A673 (cell line): Measurements from ENCODE around the gene CDC42EP2. TPM values are rescaled to one million over a fixed set of nuclear protein-coding genes. Genes with fewer than 3 reads are reported as not detected.

Source experiments
- BruUV-seq: library from RNA; stranded (reverse); fragments of 400-500 nt; replicated peaks from 2 replicates; lab custom pipeline; 2021; lab: Mats Ljungman, UMichigan
- CTCF ChIA-PET: fragments of 300-600 bp; sonication (Branson Sonifier 250); formaldehyde crosslinking; loops from one replicate; lab custom pipeline; 2022; ENCODE audit warnings: antibody characterized with exemption; lab: Charles Lee
- POLR2A ChIA-PET: fragments of 300-600 bp; sonication (Branson Sonifier 250); formaldehyde crosslinking; loops from one replicate; lab custom pipeline; 2022; ENCODE audit warnings: antibody characterized with exemption; ENCODE audit not compliant: low non-redundant PET; lab: Charles Lee
- DNase-seq: peaks from one replicate; pipeline ENCODE4 v3.0.0-alpha.2; 2015; ENCODE audit warnings: low spot score
- H3K27ac ChIP-seq: fragments of 200-600 bp; sonication (generic); 2 replicates; pipeline ENCODE4 v1.5.1; 2016; ENCODE audit warnings: mixed run types, low read depth, mild to moderate bottlenecking, mixed read lengths, antibody characterized with exemption, low read length; ENCODE audit not compliant: poor library complexity, severe bottlenecking
- H3K27me3 ChIP-seq: fragments of 200-600 bp; sonication (generic); replicated peaks from 2 replicates; pipeline ENCODE4 v1.6.1; 2017; ENCODE audit warnings: mixed run types, low read depth, mild to moderate bottlenecking, mixed read lengths, antibody characterized with exemption, low read length; ENCODE audit not compliant: insufficient read depth, poor library complexity
- H3K36me3 ChIP-seq: fragments of 200-600 bp; sonication (generic); 2 replicates; pipeline ENCODE4 v1.6.1; 2016; ENCODE audit warnings: mixed run types, mild to moderate bottlenecking, mixed read lengths, antibody characterized with exemption, low read length; ENCODE audit not compliant: insufficient read depth, poor library complexity, severe bottlenecking
- H3K4me1 ChIP-seq: fragments of 200-600 bp; sonication (generic); 2 replicates; pipeline ENCODE4 v1.6.1; 2017; ENCODE audit warnings: mixed run types, mild to moderate bottlenecking, mixed read lengths, antibody characterized with exemption, low read length; ENCODE audit not compliant: insufficient read depth, poor library complexity, severe bottlenecking
- H3K4me3 ChIP-seq: fragments of 200-600 bp; sonication (generic); 2 replicates; pipeline ENCODE4 v1.5.1; 2016; ENCODE audit warnings: low read depth, mixed run types, mild to moderate bottlenecking, mixed read lengths, low read length; ENCODE audit not compliant: poor library complexity, severe bottlenecking
- H3K9me3 ChIP-seq: fragments of 200-600 bp; sonication (generic); 2 replicates; pipeline ENCODE4 v1.6.1; 2016; ENCODE audit warnings: mixed run types, low read depth, mild to moderate bottlenecking, mixed read lengths, antibody characterized with exemption, low read length; ENCODE audit not compliant: poor library complexity, severe bottlenecking
- CTCF ChIP-seq: fragments of 300-800, 200-600 bp; sonication (generic); conservative IDR thresholded peaks from 2 replicates; pipeline ENCODE4 v1.5.1; 2017; ENCODE audit warnings: low read depth, mild to moderate bottlenecking, antibody characterized with exemption, low read length, moderate library complexity, mixed read lengths
- EZH2 ChIP-seq: fragments of 200-600 bp; sonication (generic); IDR thresholded peaks from 2 replicates; pipeline ENCODE4 v1.6.1; 2017; ENCODE audit warnings: borderline replicate concordance, low read depth, mild to moderate bottlenecking, mixed read lengths, antibody characterized with exemption, low read length; ENCODE audit not compliant: poor library complexity, severe bottlenecking
- intact Hi-C: fragments of 100-400 bp; cut with micrococcal nuclease; formaldehyde crosslinking; loops from one replicate; pipeline ENCODE4 v1.10.0; 2022; ENCODE audit not compliant: unreplicated experiment
- total RNA-seq: library from RNA; stranded (reverse); gene quantifications from 2 replicates; pipeline ENCODE4 v1.2.3, GENCODE V29; 2021

The CDC42EP2 gene
- total RNA-seq, 1 experiment from 2014 or later, result 4.8 TPM

GRCh38 chr11:65363770-65364169 is 49.1 kb downstream of the CDC42EP2 start:
- ChIA-PET CTCF (no interaction called here), POLR2A (no interaction called here)
- intact Hi-C loops, result no loop called here
- H3K27ac ChIP-seq, result no peak overlapping the region
- peak; percentile 40 for DNase-seq
- H3K4me1 ChIP-seq, result no peaks in the 10 kb centered on the region
- TF ChIP-seq CTCF (no peak), EZH2 (no peak)
- no peaks in the 10 kb centered on the region for H3K27me3 ChIP-seq
- no peaks in the 10 kb centered on the region for H3K36me3 ChIP-seq
- H3K9me3 ChIP-seq, result no peaks in the 10 kb centered on the region
- BruUV-seq, result no TSS peak
- no peak overlapping the region for H3K4me3 ChIP-seq

- Histone ChIP-seq H3K4me3 (no peak overlapping the region), H3K9me3 (no peaks in the 10 kb centered on the region), H3K27me3 (no peaks in the 10 kb centered on the region), H3K36me3 (no peaks in the 10 kb centered on the region), H3K27ac (no peak overlapping the region), H3K4me1 (no peaks in the 10 kb centered on the region)
- DNase-seq, result peak; percentile 92
- CTCF ChIA-PET, result interaction anchor here (0.6 kb wide), 2 partner anchors 90 to 91 kb away, joined by 3 to 4 read pairs; no protein-coding TSS in a partner anchor
- no TSS peak for BruUV-seq
- TF ChIP-seq CTCF (peak; percentile 72), EZH2 (no peak)
- POLR2A ChIA-PET, result no interaction called here
- intact Hi-C loops, result loop anchor here (1.0 kb wide), 1 partner anchor 144 kb away; no protein-coding TSS in a partner anchor
These were observed 51.7 kb downstream of the CDC42EP2 start for GRCh38 chr11:65366340-65366773.

GRCh38 chr11:65370659-65371049 is 56.0 kb downstream of the CDC42EP2 start:
- CTCF ChIA-PET, result interaction anchor here (0.8 kb wide), 1 partner anchor 139 kb away, joined by 6 read pairs; no protein-coding TSS in a partner anchor
- no peaks in the 10 kb centered on the region for H3K27me3 ChIP-seq
- no peak for DNase-seq
- intact Hi-C loops, result no loop called here
- H3K27ac ChIP-seq, result no peak overlapping the region
- H3K4me3 ChIP-seq, result no peak overlapping the region
- BruUV-seq, result no TSS peak
- no peaks in the 10 kb centered on the region for H3K4me1 ChIP-seq
- H3K36me3 ChIP-seq, result no peaks in the 10 kb centered on the region
- POLR2A ChIA-PET, result no interaction called here
- H3K9me3 ChIP-seq, result no peaks in the 10 kb centered on the region
- no peak for TF ChIP-seq EZH2
- TF ChIP-seq CTCF, result no peak

Other genes starting within 250 kb of the CDC42EP2 start
- gene CDCA5, start 230.8 kb upstream of the CDC42EP2 start, total RNA-seq, result 109 and 119 TPM in 2 replicates
- gene ZFPL1, start 230.6 kb upstream of the CDC42EP2 start, total RNA-seq, result 45.9 and 46.6 TPM in 2 replicates
- gene VPS51, start 218.7 kb upstream of the CDC42EP2 start, total RNA-seq, result 125 and 140 TPM in 2 replicates
- 37.8 and 50.5 TPM in 2 replicates for gene TM7SF2, start 203.0 kb upstream of the CDC42EP2 start, total RNA-seq
- gene ZNHIT2, start 197.2 kb upstream of the CDC42EP2 start, total RNA-seq, result 22.3 and 27.4 TPM in 2 replicates
- 920 and 956 TPM in 2 replicates for gene FAU, start 192.7 kb upstream of the CDC42EP2 start, total RNA-seq
- 90.2 and 91.0 TPM in 2 replicates for gene MRPL49, start 192.5 kb upstream of the CDC42EP2 start, total RNA-seq
- 47.6 and 48.5 TPM in 2 replicates for gene SYVN1, start 180.3 kb upstream of the CDC42EP2 start, total RNA-seq
- not detected in 2 replicates for gene SPDYC, start 144.6 kb upstream of the CDC42EP2 start, total RNA-seq
- gene CAPN1, start 132.9 kb upstream of the CDC42EP2 start, total RNA-seq, result 79.9 and 91.9 TPM in 2 replicates
- 92.4 TPM in 2 replicates for gene POLA2, start 52.9 kb upstream of the CDC42EP2 start, total RNA-seq
- gene DPF2, start 19.0 kb downstream of the CDC42EP2 start, total RNA-seq, result 125 and 149 TPM in 2 replicates
- gene TIGD3, start 39.9 kb downstream of the CDC42EP2 start, total RNA-seq, result 2.3 and 3.5 TPM in 2 replicates
- 5.3 and 7.4 TPM in 2 replicates for gene SLC25A45, start 67.8 kb downstream of the CDC42EP2 start, total RNA-seq
- gene FRMD8, start 71.8 kb downstream of the CDC42EP2 start, total RNA-seq, result 43.2 and 51.1 TPM in 2 replicates
- 196 and 211 TPM in 2 replicates for gene NEAT1, start 107.9 kb downstream of the CDC42EP2 start, total RNA-seq
- gene MALAT1, start 184.2 kb downstream of the CDC42EP2 start, total RNA-seq, result 4,586 and 4,701 TPM in 2 replicates
- gene SCYL1, start 210.2 kb downstream of the CDC42EP2 start, total RNA-seq, result 90.6 and 95.7 TPM in 2 replicates
- gene LTBP3, start 243.5 kb downstream of the CDC42EP2 start, total RNA-seq, result 92.1 and 123 TPM in 2 replicates